DND-41 (cell line): ENCODE data around the gene SCNN1B.

Experiments
- ATAC-seq: fragments of 200-7000 bp; cut with Tn5 transposase; 3 replicates; pipeline ENCODE4 v1.9.1; 2021; ENCODE audit warnings: low read depth; ENCODE audit not compliant: insufficient read depth
- DNase-seq: peaks from one replicate; pipeline ENCODE4 v3.0.0-alpha.2; 2020
- H2AFZ ChIP-seq: 2 replicates; pipeline ENCODE4 v1.6.0; 2012; ENCODE audit warnings: low read depth, low read length
- H3K27ac ChIP-seq: 2 replicates; pipeline ENCODE4 v1.5.1; 2012; ENCODE audit warnings: low read length, inconsistent platforms
- H3K27me3 ChIP-seq: fragments of 200-600 bp; sonication (generic); 2 replicates; pipeline ENCODE4 v1.6.0; 2012; ENCODE audit warnings: low read length, mild to moderate bottlenecking, inconsistent platforms; ENCODE audit not compliant: insufficient read depth, poor library complexity
- H3K36me3 ChIP-seq: 2 replicates; pipeline ENCODE4 v1.5.1; 2012; ENCODE audit warnings: low read length, inconsistent platforms; ENCODE audit not compliant: insufficient read depth
- H3K4me1 ChIP-seq: 2 replicates; pipeline ENCODE4 v1.5.1; 2012; ENCODE audit warnings: mild to moderate bottlenecking, low read length; ENCODE audit not compliant: insufficient read depth
- H3K4me2 ChIP-seq: 2 replicates; pipeline ENCODE4 v1.6.0; 2012; ENCODE audit warnings: mild to moderate bottlenecking, moderate library complexity, low read length, inconsistent platforms; ENCODE audit not compliant: insufficient read depth
- H3K4me3 ChIP-seq, 2 experiments: fragments of 200-600 bp in 1 of 2; shearing (Covaris generic) in 1 of 2; 2 replicates each; pipeline ENCODE4 v1.5.1; 2012 to 2016; ENCODE audit warnings: inconsistent platforms in 2 of 2, low read length in 2 of 2, mild to moderate bottlenecking in 2 of 2, low read depth in 1 of 2, moderate library complexity in 1 of 2
- H3K79me2 ChIP-seq: 2 replicates; pipeline ENCODE4 v1.6.0; 2012; ENCODE audit warnings: low read length, inconsistent platforms; ENCODE audit not compliant: insufficient read depth
- H3K9ac ChIP-seq: 2 replicates; pipeline ENCODE4 v1.6.0; 2012; ENCODE audit warnings: low read depth, mild to moderate bottlenecking, inconsistent platforms, low read length, moderate library complexity
- H3K9me3 ChIP-seq: 2 replicates; pipeline ENCODE4 v1.5.1; 2012; ENCODE audit warnings: low read length, moderate library complexity, mild to moderate bottlenecking, inconsistent platforms; ENCODE audit not compliant: insufficient read depth, severe bottlenecking
- H4K20me1 ChIP-seq: 2 replicates; pipeline ENCODE4 v1.6.0; 2012; ENCODE audit warnings: low read length; ENCODE audit not compliant: insufficient read depth
- EZH2 ChIP-seq: IDR thresholded peaks from 3 replicates; pipeline ENCODE4 v1.6.1; 2012; ENCODE audit warnings: borderline replicate concordance, low read depth, mild to moderate bottlenecking, moderate library complexity, low read length, inconsistent platforms; ENCODE audit not compliant: severe bottlenecking
- TF ChIP-seq, protein P1 (sequence below): IDR thresholded peaks from 2 replicates; pipeline ENCODE4 v1.5.1; 2012; ENCODE audit warnings: borderline replicate concordance, low read length, moderate library complexity, mild to moderate bottlenecking; ENCODE audit not compliant: poor library complexity, severe bottlenecking; ENCODE audit errors: extremely low read depth

Gene SCNN1B

GRCh38 chr16:23267647-23268046 lies 34.5 kb upstream of the SCNN1B start:
- Histone ChIP-seq H3K9ac (no peak overlapping the region), H3K79me2 (no peaks in the 10 kb centered on the region), H3K27me3 (no peaks in the 10 kb centered on the region), H3K27ac (no peak overlapping the region), H3K36me3 (no peaks in the 10 kb centered on the region), H3K4me3 (no peak overlapping the region), H2AFZ (no peak overlapping the region), H3K9me3 (no peaks in the 10 kb centered on the region), H3K4me1 (no peaks in the 10 kb centered on the region), H4K20me1 (no peaks in the 10 kb centered on the region), H3K4me2 (no peak overlapping the region)
- no peak for DNase-seq
- TF ChIP-seq EZH2 = no peak
- TF ChIP-seq, protein P1, sequence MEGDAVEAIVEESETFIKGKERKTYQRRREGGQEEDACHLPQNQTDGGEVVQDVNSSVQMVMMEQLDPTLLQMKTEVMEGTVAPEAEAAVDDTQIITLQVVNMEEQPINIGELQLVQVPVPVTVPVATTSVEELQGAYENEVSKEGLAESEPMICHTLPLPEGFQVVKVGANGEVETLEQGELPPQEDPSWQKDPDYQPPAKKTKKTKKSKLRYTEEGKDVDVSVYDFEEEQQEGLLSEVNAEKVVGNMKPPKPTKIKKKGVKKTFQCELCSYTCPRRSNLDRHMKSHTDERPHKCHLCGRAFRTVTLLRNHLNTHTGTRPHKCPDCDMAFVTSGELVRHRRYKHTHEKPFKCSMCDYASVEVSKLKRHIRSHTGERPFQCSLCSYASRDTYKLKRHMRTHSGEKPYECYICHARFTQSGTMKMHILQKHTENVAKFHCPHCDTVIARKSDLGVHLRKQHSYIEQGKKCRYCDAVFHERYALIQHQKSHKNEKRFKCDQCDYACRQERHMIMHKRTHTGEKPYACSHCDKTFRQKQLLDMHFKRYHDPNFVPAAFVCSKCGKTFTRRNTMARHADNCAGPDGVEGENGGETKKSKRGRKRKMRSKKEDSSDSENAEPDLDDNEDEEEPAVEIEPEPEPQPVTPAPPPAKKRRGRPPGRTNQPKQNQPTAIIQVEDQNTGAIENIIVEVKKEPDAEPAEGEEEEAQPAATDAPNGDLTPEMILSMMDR = no peak
- ATAC-seq = no peak

DNA sequence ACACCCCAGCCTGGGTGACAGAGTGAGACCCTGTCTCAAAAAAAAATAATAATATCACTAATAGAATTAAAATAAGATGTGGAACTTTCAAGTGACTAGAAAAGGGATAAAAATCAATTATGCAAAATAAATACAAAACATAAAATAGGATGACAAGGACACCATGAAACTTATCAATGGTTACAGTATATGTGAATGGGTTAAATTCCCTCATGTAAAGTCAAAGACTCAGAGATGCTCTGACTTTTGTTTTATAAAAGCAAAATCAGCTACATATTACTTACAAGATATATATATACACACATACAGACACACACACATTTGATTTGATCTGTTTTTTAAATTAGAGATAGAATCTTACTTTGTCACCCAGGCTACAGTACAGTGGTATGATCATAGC lies 33.5 kb upstream of the SCNN1B start:
- ATAC-seq (no peak), DNase-seq (no peak)
- Histone ChIP-seq H3K27me3 (no peaks in the 10 kb centered on the region), H3K4me3 (no peak overlapping the region), H2AFZ (no peak overlapping the region), H4K20me1 (no peaks in the 10 kb centered on the region), H3K4me2 (no peak overlapping the region), H3K79me2 (no peaks in the 10 kb centered on the region), H3K9ac (no peak overlapping the region), H3K4me1 (no peaks in the 10 kb centered on the region), H3K27ac (no peak overlapping the region), H3K9me3 (no peaks in the 10 kb centered on the region), H3K36me3 (no peaks in the 10 kb centered on the region)
- TF ChIP-seq, protein P1 = no peak
- TF ChIP-seq EZH2 = no peak

DNA sequence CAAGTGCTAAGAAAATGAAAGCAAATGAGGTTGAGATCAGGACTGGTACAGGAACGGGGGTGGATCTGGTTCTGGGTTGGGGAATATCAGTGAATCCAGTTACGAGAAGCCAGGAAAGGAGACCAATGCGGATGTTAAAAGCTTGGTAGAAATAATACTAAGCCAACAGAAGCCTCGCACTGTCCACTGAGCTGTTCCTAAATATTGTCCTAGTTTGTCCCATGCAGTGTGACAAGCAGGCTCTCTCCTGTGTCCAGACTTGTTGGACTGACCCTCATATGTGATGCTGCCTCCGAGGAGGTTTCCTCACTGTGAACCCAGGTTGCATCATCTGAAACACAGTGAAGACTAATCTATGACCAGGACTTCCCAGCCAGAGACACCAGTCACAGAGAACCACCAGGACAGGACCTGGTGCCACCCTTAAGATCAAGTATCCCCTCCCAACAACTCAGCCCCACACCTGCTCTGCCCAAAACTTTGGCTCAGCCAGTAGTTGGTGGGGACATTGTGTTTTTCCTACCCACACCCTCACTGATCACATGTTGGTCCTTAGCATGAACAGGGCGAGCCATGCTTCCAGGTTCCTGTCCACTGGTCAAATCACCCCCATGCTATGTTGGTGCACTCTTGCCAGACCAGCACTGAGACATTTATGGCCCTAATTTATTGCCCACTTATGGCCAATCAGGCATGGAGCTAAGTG lies 32.7 kb upstream of the SCNN1B start:
- no peak overlapping the region for H3K4me3 ChIP-seq
- ATAC-seq = no peak
- H3K4me2 ChIP-seq = no peak overlapping the region
- no peak for TF ChIP-seq EZH2
- TF ChIP-seq, protein P1 = no peak
- no peak overlapping the region for H2AFZ ChIP-seq
- no peaks in the 10 kb centered on the region for H3K36me3 ChIP-seq
- no peak overlapping the region for H3K27ac ChIP-seq
- H4K20me1 ChIP-seq = no peaks in the 10 kb centered on the region
- DNase-seq = no peak
- no peaks in the 10 kb centered on the region for H3K4me1 ChIP-seq
- H3K9me3 ChIP-seq = no peaks in the 10 kb centered on the region
- no peak overlapping the region for H3K9ac ChIP-seq
- H3K79me2 ChIP-seq = no peaks in the 10 kb centered on the region
- no peaks in the 10 kb centered on the region for H3K27me3 ChIP-seq

DNA sequence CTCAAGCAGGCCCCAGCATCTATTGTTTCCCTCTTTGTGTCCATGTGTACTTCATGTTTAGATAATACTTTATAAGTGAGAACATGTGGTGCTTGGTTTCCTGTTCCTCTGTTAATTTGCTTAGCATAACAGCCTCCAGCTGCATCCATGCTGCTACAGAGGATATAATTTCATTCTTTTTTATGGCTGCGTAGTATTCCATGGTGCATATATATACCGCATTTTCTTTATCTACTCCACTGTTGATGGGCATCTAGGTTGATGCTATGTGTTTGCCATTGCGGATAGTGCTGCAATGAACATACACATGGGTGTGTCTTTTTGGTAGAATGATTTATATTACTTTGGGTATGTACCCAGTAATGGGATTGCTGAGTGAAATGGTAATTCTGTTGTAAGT lies 31.4 kb upstream of the SCNN1B start:
- DNase-seq (no peak), ATAC-seq (no peak)
- no peak overlapping the region for H3K4me2 ChIP-seq
- H3K9ac ChIP-seq = no peak overlapping the region
- H3K9me3 ChIP-seq = no peaks in the 10 kb centered on the region
- H3K36me3 ChIP-seq = no peaks in the 10 kb centered on the region
- no peaks in the 10 kb centered on the region for H3K4me1 ChIP-seq
- H3K27ac ChIP-seq = no peak overlapping the region
- H2AFZ ChIP-seq = no peak overlapping the region
- H4K20me1 ChIP-seq = no peaks in the 10 kb centered on the region
- H3K4me3 ChIP-seq = no peak overlapping the region
- H3K79me2 ChIP-seq = no peaks in the 10 kb centered on the region
- TF ChIP-seq, protein P1 = no peak
- no peak for TF ChIP-seq EZH2
- no peaks in the 10 kb centered on the region for H3K27me3 ChIP-seq
